CD8-positive, alpha-beta memory T cell (primary cell): ENCODE data around the gene ITPK1. TPM values are rescaled to one million over a fixed set of nuclear protein-coding genes. Genes with fewer than 3 reads are reported as not detected.
A peak's percentile ranks its signal among the peaks of the same experiment; 100 is the strongest.

Experiments
- CTCF ChIA-PET: fragments of 350-600 bp; sonication (Branson Sonifier 250); formaldehyde crosslinking; loops from one replicate; lab custom pipeline; 2021; ENCODE audit warnings: antibody characterized with exemption; lab: Charles Lee
- POLR2A ChIA-PET: fragments of 350-600 bp; sonication (Branson Sonifier 250); formaldehyde crosslinking; loops from one replicate; lab custom pipeline; 2021; ENCODE audit warnings: antibody characterized with exemption; lab: Charles Lee
- DNase-seq, 5 donors: peaks; one replicate each; pipeline versions ENCODE4 v3.0.0 to v3.0.0-alpha.2; 2020 to 2022; ENCODE audit warnings: mixed read lengths in 1 of 5
- H3K27ac ChIP-seq: one replicate; pipeline ENCODE4 v1.7.0; 2013; ENCODE audit warnings: low read depth, mild to moderate bottlenecking, low read length, moderate library complexity
- H3K27me3 ChIP-seq: 2 replicates; pipeline ENCODE4 v1.7.0; 2013; ENCODE audit warnings: low read length, mild to moderate bottlenecking; ENCODE audit not compliant: insufficient read depth, poor library complexity, severe bottlenecking
- H3K36me3 ChIP-seq: 2 replicates; pipeline ENCODE4 v1.7.0; 2013; ENCODE audit warnings: mild to moderate bottlenecking, low read length, moderate library complexity; ENCODE audit not compliant: insufficient read depth
- H3K4me1 ChIP-seq: 2 replicates; pipeline ENCODE4 v1.7.0; 2013; ENCODE audit warnings: mild to moderate bottlenecking, low read length, moderate library complexity; ENCODE audit not compliant: insufficient read depth
- H3K4me3 ChIP-seq: 2 replicates; pipeline ENCODE4 v1.7.0; 2013; ENCODE audit warnings: mild to moderate bottlenecking, low read length
- H3K9me3 ChIP-seq: 2 replicates; pipeline ENCODE4 v1.7.0; 2013; ENCODE audit warnings: mild to moderate bottlenecking, low read length
- H3K27ac Mint-ChIP-seq, 8 donors: one replicate each; pipeline ENCODE4 v1.8.0; 2020 to 2021; ENCODE audit warnings: mixed read lengths in 8 of 8, mild to moderate bottlenecking in 6 of 8, inconsistent platforms in 3 of 8, moderate library complexity in 3 of 8
- H3K27me3 Mint-ChIP-seq, 2 donors: one replicate each; pipeline ENCODE4 v1.8.0; 2020 to 2021; ENCODE audit warnings: mixed read lengths in 2 of 2, mild to moderate bottlenecking in 1 of 2, moderate library complexity in 1 of 2
- H3K36me3 Mint-ChIP-seq, 3 donors: one replicate each; pipeline ENCODE4 v1.8.0; 2020 to 2021; ENCODE audit warnings: mixed read lengths in 3 of 3, inconsistent platforms in 1 of 3, mild to moderate bottlenecking in 1 of 3
- H3K4me1 Mint-ChIP-seq, 3 donors: one replicate each; pipeline ENCODE4 v1.8.0; 2020 to 2021; ENCODE audit warnings: mixed read lengths in 3 of 3, inconsistent platforms in 1 of 3, mild to moderate bottlenecking in 1 of 3
- H3K4me3 Mint-ChIP-seq, 7 donors: one replicate each; pipeline ENCODE4 v1.8.0; 2020 to 2021; ENCODE audit warnings: mixed read lengths in 7 of 7, mild to moderate bottlenecking in 6 of 7, moderate library complexity in 4 of 7, inconsistent platforms in 2 of 7
- H3K9me3 Mint-ChIP-seq, 5 donors: one replicate each; pipeline ENCODE4 v1.8.0; 2020 to 2022; ENCODE audit warnings: mixed read lengths in 5 of 5, mild to moderate bottlenecking in 3 of 5, moderate library complexity in 2 of 5, inconsistent platforms in 1 of 5
- polyA plus RNA-seq: library from polyadenylated mRNA; unstranded; fragments of 300-500 nt; fragmentation: Illumina TruSeq; gene quantifications from one replicate; pipeline ENCODE4 v1.2.3, GENCODE V29; 2021
- total RNA-seq, 2 experiments: library from RNA; stranded (reverse); gene quantifications; one replicate each; pipeline ENCODE4 v1.2.3, GENCODE V29; 2021

The ITPK1 gene
- total and polyA plus RNA-seq, 3 experiments from 2014 or later, result 40.4 to 75.1 (median 66.1) TPM

- Mint-ChIP-seq H3K9me3 (peaks cover 0 to 2% (median under 1%) of the 10 kb centered on the region in 5 donors), H3K27me3 (peaks cover 14 to 20% of the 10 kb centered on the region in 2 donors)
- no peak for DNase-seq
Measured at GRCh38 chr14:92927349-92928257, 188.1 kb downstream of the ITPK1 start.

GRCh38 chr14:92926931-92927330 lies 188.8 kb downstream of the ITPK1 start:
- H3K4me3 Mint-ChIP-seq, result no peak overlapping the region
- Histone ChIP-seq H3K4me3 (no peak overlapping the region), H3K27me3 (peaks cover 5% of the 10 kb centered on the region), H3K4me1 (no peaks in the 10 kb centered on the region), H3K27ac (no peak overlapping the region), H3K36me3 (no peaks in the 10 kb centered on the region), H3K9me3 (no peaks in the 10 kb centered on the region)
- H3K27me3 Mint-ChIP-seq, result peaks cover 20 to 25% of the 10 kb centered on the region in 2 donors
- ChIA-PET CTCF (no interaction called here), POLR2A (no interaction called here)
- H3K9me3 Mint-ChIP-seq, result peaks cover 0 to 4% (median 2%) of the 10 kb centered on the region in 5 donors
- H3K36me3 Mint-ChIP-seq, result peaks cover 0 to 8% (median 1%) of the 10 kb centered on the region in 3 donors
- DNase-seq, result no peak
- no peak overlapping the region for H3K27ac Mint-ChIP-seq
- H3K4me1 Mint-ChIP-seq, result peaks cover 2 to 10% (median 9%) of the 10 kb centered on the region in 3 donors

More at GRCh38 chr14:92927349-92928257, 188.1 kb downstream of the ITPK1 start:
- Histone ChIP-seq H3K9me3 (no peaks in the 10 kb centered on the region), H3K27ac (no peak overlapping the region), H3K4me1 (no peaks in the 10 kb centered on the region), H3K27me3 (no peaks in the 10 kb centered on the region), H3K36me3 (no peaks in the 10 kb centered on the region), H3K4me3 (no peak overlapping the region)
- peaks cover 0 to 4% (median 1%) of the 10 kb centered on the region in 3 donors for H3K36me3 Mint-ChIP-seq
- H3K4me1 Mint-ChIP-seq, result peaks cover 2 to 5% (median 5%) of the 10 kb centered on the region in 3 donors
- POLR2A ChIA-PET, result no interaction called here
- H3K4me3 Mint-ChIP-seq, result no peak overlapping the region
- H3K27ac Mint-ChIP-seq, result no peak overlapping the region
- CTCF ChIA-PET, result no interaction called here

- POLR2A ChIA-PET, result no interaction called here
- no peak overlapping the region for H3K4me3 Mint-ChIP-seq
- peaks cover 25 to 30% of the 10 kb centered on the region in 2 donors for H3K27me3 Mint-ChIP-seq
- CTCF ChIA-PET, result no interaction called here
- Histone ChIP-seq H3K9me3 (no peaks in the 10 kb centered on the region), H3K27ac (no peak overlapping the region), H3K36me3 (no peaks in the 10 kb centered on the region), H3K4me1 (no peaks in the 10 kb centered on the region), H3K4me3 (no peak overlapping the region), H3K27me3 (peaks cover 9% of the 10 kb centered on the region)
- no peak for DNase-seq
- peaks cover 2 to 10% (median 9%) of the 10 kb centered on the region in 3 donors for H3K4me1 Mint-ChIP-seq
- H3K27ac Mint-ChIP-seq, result no peak overlapping the region
- peaks cover 0 to 5% (median 2%) of the 10 kb centered on the region in 5 donors for H3K9me3 Mint-ChIP-seq
- H3K36me3 Mint-ChIP-seq, result peaks cover 0 to 12% (median 1%) of the 10 kb centered on the region in 3 donors
Measured at GRCh38 chr14:92926180-92926845, 189.4 kb downstream of the ITPK1 start.

- no peaks in the 10 kb centered on the region for H3K9me3 ChIP-seq
- no peak for DNase-seq
- ChIA-PET POLR2A (no interaction called here), CTCF (no interaction called here)
- no peak overlapping the region for H3K4me3 ChIP-seq
- H3K27ac Mint-ChIP-seq, result no peak overlapping the region
- H3K4me1 ChIP-seq, result no peaks in the 10 kb centered on the region
- no peaks in the 10 kb centered on the region for H3K36me3 ChIP-seq
- H3K27ac ChIP-seq, result no peak overlapping the region
- H3K27me3 Mint-ChIP-seq, result peaks cover 25 to 36% of the 10 kb centered on the region in 2 donors
- H3K36me3 Mint-ChIP-seq, result peaks cover 0 to 12% (median 1%) of the 10 kb centered on the region in 3 donors
- peaks cover 0 to 5% (median 2%) of the 10 kb centered on the region in 5 donors for H3K9me3 Mint-ChIP-seq
- peaks cover 9% of the 10 kb centered on the region for H3K27me3 ChIP-seq
- H3K4me1 Mint-ChIP-seq, result peaks cover 0 to 10% (median 9%) of the 10 kb centered on the region in 3 donors
- H3K4me3 Mint-ChIP-seq, result peak overlapping the region in 1 of 7 donors; percentile 52
Measured at GRCh38 chr14:92925446-92925845, 190.3 kb downstream of the ITPK1 start.

GRCh38 chr14:92924247-92924646 lies 191.5 kb downstream of the ITPK1 start:
- Histone ChIP-seq H3K4me3 (no peak overlapping the region), H3K4me1 (no peaks in the 10 kb centered on the region), H3K9me3 (no peaks in the 10 kb centered on the region), H3K27ac (no peak overlapping the region), H3K27me3 (peaks cover 9% of the 10 kb centered on the region), H3K36me3 (no peaks in the 10 kb centered on the region)
- no peak overlapping the region for H3K27ac Mint-ChIP-seq
- peaks cover 0 to 10% (median 9%) of the 10 kb centered on the region in 3 donors for H3K4me1 Mint-ChIP-seq
- peaks cover 27 to 40% of the 10 kb centered on the region in 2 donors for H3K27me3 Mint-ChIP-seq
- DNase-seq, result no peak
- no peak overlapping the region for H3K4me3 Mint-ChIP-seq
- peaks cover 0 to 12% (median 1%) of the 10 kb centered on the region in 3 donors for H3K36me3 Mint-ChIP-seq
- ChIA-PET POLR2A (no interaction called here), CTCF (no interaction called here)
- peaks cover 0 to 5% (median 2%) of the 10 kb centered on the region in 5 donors for H3K9me3 Mint-ChIP-seq

- Histone ChIP-seq H3K4me1 (no peaks in the 10 kb centered on the region), H3K4me3 (no peak overlapping the region), H3K9me3 (no peaks in the 10 kb centered on the region), H3K36me3 (no peaks in the 10 kb centered on the region), H3K27me3 (peaks cover 9% of the 10 kb centered on the region), H3K27ac (no peak overlapping the region)
- peaks cover 27 to 40% of the 10 kb centered on the region in 2 donors for H3K27me3 Mint-ChIP-seq
- peaks cover 0 to 12% (median 1%) of the 10 kb centered on the region in 3 donors for H3K36me3 Mint-ChIP-seq
- H3K4me1 Mint-ChIP-seq, result peaks cover 0 to 10% (median 9%) of the 10 kb centered on the region in 3 donors
- CTCF ChIA-PET, result no interaction called here
- no peak overlapping the region for H3K27ac Mint-ChIP-seq
- DNase-seq, result no peak
- POLR2A ChIA-PET, result no interaction called here
- H3K4me3 Mint-ChIP-seq, result no peak overlapping the region
- peaks cover 0 to 5% (median 2%) of the 10 kb centered on the region in 5 donors for H3K9me3 Mint-ChIP-seq
Measured at GRCh38 chr14:92923744-92924103, 192.0 kb downstream of the ITPK1 start.

- Histone ChIP-seq H3K4me1 (no peaks in the 10 kb centered on the region), H3K27ac (no peak within 1 kb of the TSS), H3K36me3 (no peaks in the 10 kb centered on the region), H3K9me3 (no peaks in the 10 kb centered on the region), H3K4me3 (no peak within 1 kb of the TSS), H3K27me3 (peaks cover 9% of the 10 kb centered on the region)
- peaks cover 0 to 5% (median 2%) of the 10 kb centered on the region in 5 donors for H3K9me3 Mint-ChIP-seq
- peaks cover 0 to 12% (median 1%) of the 10 kb centered on the region in 3 donors for H3K36me3 Mint-ChIP-seq
- peaks cover 27 to 43% of the 10 kb centered on the region in 2 donors for H3K27me3 Mint-ChIP-seq
- peak in 4 of 5 donors; percentile 14 to 38 (median 20) for DNase-seq
- peak within 1 kb of the TSS in 2 of 7 donors; percentile 15 to 28 for H3K4me3 Mint-ChIP-seq
- ChIA-PET POLR2A (no interaction called here), CTCF (interaction anchor here (0.8 kb wide), 1 partner anchor 16 kb away, joined by 4 read pairs; no protein-coding TSS in a partner anchor)
- no peak within 1 kb of the TSS for H3K27ac Mint-ChIP-seq
- H3K4me1 Mint-ChIP-seq, result peaks cover 0 to 10% (median 9%) of the 10 kb centered on the region in 3 donors
Measured at GRCh38 chr14:92922883-92923743, 192.6 kb downstream of the ITPK1 start, which contains the start of gene CHGA. TSS of gene CHGA (plus strand) at chr14:92923150. CDS start at chr14:92923360, 210 bp downstream.
